ENCODE measurements around the gene AQP2.

DNA sequence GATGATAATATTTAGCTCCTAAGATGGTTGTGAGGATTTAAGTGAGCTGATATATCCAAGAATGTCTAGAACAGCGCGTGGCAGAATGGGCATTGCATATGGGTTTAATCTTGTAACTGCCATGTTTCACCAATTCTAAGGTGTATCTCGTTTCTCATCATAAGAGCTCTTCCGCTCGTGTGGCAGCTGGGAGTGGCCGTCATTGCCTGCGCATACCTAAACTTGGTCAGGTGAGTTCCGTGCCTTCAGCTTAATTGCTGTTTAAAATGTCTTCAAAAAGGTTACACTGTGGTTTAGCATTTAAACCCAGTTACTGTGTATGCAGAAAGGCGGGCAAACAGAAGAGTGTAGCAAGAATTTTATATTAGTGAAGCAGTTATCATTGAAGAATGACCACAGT lies 4.5 kb upstream of the AQP2 start:
- TF ChIP-seq, protein P1, sequence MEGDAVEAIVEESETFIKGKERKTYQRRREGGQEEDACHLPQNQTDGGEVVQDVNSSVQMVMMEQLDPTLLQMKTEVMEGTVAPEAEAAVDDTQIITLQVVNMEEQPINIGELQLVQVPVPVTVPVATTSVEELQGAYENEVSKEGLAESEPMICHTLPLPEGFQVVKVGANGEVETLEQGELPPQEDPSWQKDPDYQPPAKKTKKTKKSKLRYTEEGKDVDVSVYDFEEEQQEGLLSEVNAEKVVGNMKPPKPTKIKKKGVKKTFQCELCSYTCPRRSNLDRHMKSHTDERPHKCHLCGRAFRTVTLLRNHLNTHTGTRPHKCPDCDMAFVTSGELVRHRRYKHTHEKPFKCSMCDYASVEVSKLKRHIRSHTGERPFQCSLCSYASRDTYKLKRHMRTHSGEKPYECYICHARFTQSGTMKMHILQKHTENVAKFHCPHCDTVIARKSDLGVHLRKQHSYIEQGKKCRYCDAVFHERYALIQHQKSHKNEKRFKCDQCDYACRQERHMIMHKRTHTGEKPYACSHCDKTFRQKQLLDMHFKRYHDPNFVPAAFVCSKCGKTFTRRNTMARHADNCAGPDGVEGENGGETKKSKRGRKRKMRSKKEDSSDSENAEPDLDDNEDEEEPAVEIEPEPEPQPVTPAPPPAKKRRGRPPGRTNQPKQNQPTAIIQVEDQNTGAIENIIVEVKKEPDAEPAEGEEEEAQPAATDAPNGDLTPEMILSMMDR (conservative IDR thresholded peaks at IDR 0.05; ENCODE audit: low read length), result no peak
- TF ChIP-seq EZH2phosphoT487 (IDR thresholded peaks at IDR 0.05; ENCODE audit: borderline replicate concordance), result no peak
